Caco-2 (cell line): ENCODE data around the gene CKAP2L. TPM values are rescaled to one million over a fixed set of nuclear protein-coding genes. Genes with fewer than 3 reads are reported as not detected.

Experiments
- BruUV-seq: library from RNA; stranded (reverse); fragments of 400-500 nt; replicated peaks from 2 replicates; lab custom pipeline; 2021; lab: Mats Ljungman, UMichigan
- CTCF ChIA-PET: fragments of 300-600 bp; sonication (Branson Sonifier 250); formaldehyde crosslinking; loops from one replicate; lab custom pipeline; 2022; ENCODE audit warnings: antibody characterized with exemption; lab: Charles Lee
- POLR2A ChIA-PET: fragments of 300-600 bp; sonication (Branson Sonifier 250); formaldehyde crosslinking; loops from one replicate; lab custom pipeline; 2022; ENCODE audit warnings: antibody characterized with exemption; lab: Charles Lee
- DNase-seq, 2 experiments: peaks; one replicate each; pipeline versions ENCODE4 v3.0.0 to v3.0.0-alpha.2; 2020 to 2022
- H3K27me3 ChIP-seq: replicated peaks from 2 replicates; pipeline ENCODE4 v1.6.0; 2011; ENCODE audit warnings: low read length; ENCODE audit not compliant: control insufficient read depth, insufficient read depth
- H3K36me3 ChIP-seq: 2 replicates; pipeline ENCODE4 v1.5.1; 2011; ENCODE audit warnings: low read length; ENCODE audit not compliant: control insufficient read depth, insufficient read depth
- H3K4me1 ChIP-seq: fragments of 250-450 bp; sonication (Bioruptor Pico); 2 replicates; pipeline ENCODE4 v1.5.1; 2020; ENCODE audit warnings: mild to moderate bottlenecking
- H3K4me3 ChIP-seq: 2 replicates; pipeline ENCODE4 v1.5.1; 2011; ENCODE audit warnings: low read depth, mild to moderate bottlenecking, control low read depth, low read length
- H3K9me3 ChIP-seq: fragments of 250-450 bp; sonication (Bioruptor Pico); 2 replicates; pipeline ENCODE4 v1.5.1; 2020; ENCODE audit warnings: mild to moderate bottlenecking, moderate library complexity
- H3K27ac Mint-ChIP-seq: one replicate; pipeline ENCODE4 v1.8.0; 2022; ENCODE audit warnings: mixed read lengths; ENCODE audit not compliant: unreplicated experiment
- H3K27me3 Mint-ChIP-seq: one replicate; pipeline ENCODE4 v1.8.0; 2022; ENCODE audit warnings: mixed read lengths; ENCODE audit not compliant: insufficient read depth, unreplicated experiment
- H3K36me3 Mint-ChIP-seq: one replicate; pipeline ENCODE4 v1.8.0; 2022; ENCODE audit warnings: mild to moderate bottlenecking, mixed read lengths; ENCODE audit not compliant: insufficient read depth, unreplicated experiment
- H3K4me1 Mint-ChIP-seq: one replicate; pipeline ENCODE4 v1.8.0; 2022; ENCODE audit warnings: low read depth, mixed read lengths; ENCODE audit not compliant: unreplicated experiment
- H3K4me3 Mint-ChIP-seq: one replicate; pipeline ENCODE4 v1.8.0; 2022; ENCODE audit warnings: mild to moderate bottlenecking, moderate library complexity, mixed read lengths; ENCODE audit not compliant: unreplicated experiment
- H3K9me3 Mint-ChIP-seq: one replicate; pipeline ENCODE4 v1.8.0; 2022; ENCODE audit warnings: mixed read lengths; ENCODE audit not compliant: unreplicated experiment
- CTCF ChIP-seq, 2 experiments: fragments of 200-600 bp in 1 of 2; IDR thresholded peaks; 1 replicate in 1 of 2; 2 replicates in 1 of 2; pipeline versions ENCODE4 v1.5.1 to v1.8.0; 2011 to 2022; ENCODE audit warnings: antibody characterized with exemption in 1 of 2, control low read depth in 1 of 2, inconsistent platforms in 1 of 2, low read depth in 1 of 2, low read length in 1 of 2, mild to moderate bottlenecking in 1 of 2, moderate library complexity in 1 of 2; ENCODE audit not compliant: insufficient read depth in 1 of 2, severe bottlenecking in 1 of 2, unreplicated experiment in 1 of 2
- intact Hi-C: fragments of 100-400 bp; cut with micrococcal nuclease; formaldehyde crosslinking; loops from one replicate; pipeline ENCODE4 v1.10.0; 2022; ENCODE audit not compliant: unreplicated experiment
- total RNA-seq: library from RNA; stranded (reverse); gene quantifications from 2 replicates; pipeline ENCODE4 v1.2.3, GENCODE V29; 2022

CKAP2L gene
- total RNA-seq, 1 experiment from 2014 or later, result 20.7 TPM

- no peaks in the 10 kb centered on the region for H3K9me3 ChIP-seq
- ChIA-PET POLR2A (no interaction called here), CTCF (interaction anchor here (0.8 to 3.2 kb wide), 4 partner anchors 22 to 157 kb away, joined by 3 to 17 read pairs (median 4); no protein-coding TSS in a partner anchor)
- no TSS peak for BruUV-seq
- Mint-ChIP-seq H3K9me3 (no peaks in the 10 kb centered on the region), H3K36me3 (peaks cover 8% of the 10 kb centered on the region), H3K4me1 (peaks cover 10% of the 10 kb centered on the region), H3K27me3 (no peaks in the 10 kb centered on the region), H3K27ac (no peak overlapping the region), H3K4me3 (no peak overlapping the region)
- no peaks in the 10 kb centered on the region for H3K27me3 ChIP-seq
- peaks cover 21% of the 10 kb centered on the region for H3K4me1 ChIP-seq
- TF ChIP-seq CTCF (IDR thresholded peaks at IDR 0.05; ENCODE audit: insufficient read depth in 1 of 2, low read depth in 1 of 2, low read length in 1 of 2, severe bottlenecking in 1 of 2, unreplicated experiment in 1 of 2), result no peak
- H3K36me3 ChIP-seq, result no peaks in the 10 kb centered on the region
- intact Hi-C loops, result loop anchor here (5.0 kb wide), 1 partner anchor 246 kb away; the partner anchor contains the start of gene TTL
- DNase-seq, result no peak
- H3K4me3 ChIP-seq, result no peak overlapping the region
Measured at GRCh38 chr2:112728029-112728362, 36.4 kb downstream of the CKAP2L start.

GRCh38 chr2:112727276-112728028 is 37.0 kb downstream of the CKAP2L start:
- Histone ChIP-seq H3K4me3 (no peak overlapping the region), H3K27me3 (no peaks in the 10 kb centered on the region), H3K9me3 (no peaks in the 10 kb centered on the region), H3K36me3 (no peaks in the 10 kb centered on the region), H3K4me1 (peaks cover 21% of the 10 kb centered on the region)
- Mint-ChIP-seq H3K27me3 (no peaks in the 10 kb centered on the region), H3K4me1 (peaks cover 10% of the 10 kb centered on the region), H3K27ac (no peak overlapping the region), H3K9me3 (no peaks in the 10 kb centered on the region), H3K36me3 (peaks cover 8% of the 10 kb centered on the region), H3K4me3 (no peak overlapping the region)
- ChIA-PET CTCF (interaction anchor here (0.8 to 3.6 kb wide), 9 partner anchors 12 to 215 kb away, joined by 3 to 62 read pairs (median 4); partner anchors contain the start of gene SLC20A1), POLR2A (interaction anchor here (3.0 kb wide), 1 partner anchor 82 kb away, joined by 30 read pairs; the partner anchor contains the start of gene SLC20A1)
- BruUV-seq, result no TSS peak
- TF ChIP-seq CTCF (IDR thresholded peaks at IDR 0.05; ENCODE audit: insufficient read depth in 1 of 2, low read depth in 1 of 2, low read length in 1 of 2, severe bottlenecking in 1 of 2, unreplicated experiment in 1 of 2), result no peak
- no peak for DNase-seq
- intact Hi-C loops, result loop anchor here (5.0 kb wide), 1 partner anchor 245 kb away; the partner anchor contains the start of gene TTL

GRCh38 chr2:112726487-112727190 is 37.8 kb downstream of the CKAP2L start:
- H3K4me1 ChIP-seq, result peaks cover 21% of the 10 kb centered on the region
- H3K27me3 ChIP-seq, result no peaks in the 10 kb centered on the region
- TSS peak; percentile 42 for BruUV-seq
- H3K4me3 ChIP-seq, result peak overlapping the region; percentile 0; the same call in 1 of the 2 replicates
- intact Hi-C loops, result loop anchor here (1.0 to 5.0 kb wide), 8 partner anchors 34 to 244 kb away; partner anchors contain the start of genes CHCHD5 and TTL
- Mint-ChIP-seq H3K9me3 (no peaks in the 10 kb centered on the region), H3K27me3 (no peaks in the 10 kb centered on the region), H3K36me3 (peaks cover 8% of the 10 kb centered on the region), H3K27ac (peak overlapping the region; percentile 67), H3K4me1 (peaks cover 10% of the 10 kb centered on the region), H3K4me3 (peak overlapping the region; percentile 58)
- peak; percentile 96 to 97 for TF ChIP-seq CTCF (IDR thresholded peaks at IDR 0.05; ENCODE audit: insufficient read depth in 1 of 2, low read depth in 1 of 2, low read length in 1 of 2, severe bottlenecking in 1 of 2, unreplicated experiment in 1 of 2)
- no peaks in the 10 kb centered on the region for H3K9me3 ChIP-seq
- ChIA-PET POLR2A (interaction anchor here (1.0 to 3.0 kb wide), 4 partner anchors 34 to 135 kb away, joined by 3 to 30 read pairs (median 6); partner anchors contain the start of gene SLC20A1), CTCF (interaction anchor here (0.6 to 3.6 kb wide), 16 partner anchors 11 to 215 kb away, joined by 3 to 62 read pairs (median 5); partner anchors contain the start of genes CHCHD5 and SLC20A1)
- H3K36me3 ChIP-seq, result no peaks in the 10 kb centered on the region
- peak; percentile 93 to 95 for DNase-seq
